T-helper 1 cell (primary cell): ENCODE results near the gene PFDN6.
"Not testable (repeated sequence)": the region's sequence is repeated elsewhere in the genome, so short reads cannot be mapped to it uniquely, and the experiment has no call there.

Source experiments
- DNase-seq, 5 donors: peaks; one replicate each; pipeline ENCODE4 v3.0.0-alpha.2; 2012 to 2020

PFDN6 gene

GRCh38 chr6:33273924-33274902, 15.2 kb upstream of the PFDN6 start:
- DNase-seq: no peak

GRCh38 chr6:33275795-33276580, 13.4 kb upstream of the PFDN6 start:
- DNase-seq: not testable (repeated sequence)

- no peak for DNase-seq
Measured at GRCh38 chr6:33276581-33276863, 12.9 kb upstream of the PFDN6 start.

GRCh38 chr6:33276864-33277662, 12.3 kb upstream of the PFDN6 start, which contains the start of gene B3GALT4:
Gene B3GALT4 (plus strand): TSS chr6:33277123. CDS start chr6:33277420, 297 bp downstream.
- peak; percentile 50 to 84 (median 60) for DNase-seq

GRCh38 chr6:33277663-33278391, 11.6 kb upstream of the PFDN6 start:
- peak in 2 of 5 donors; percentile 24 to 27 for DNase-seq

GRCh38 chr6:33278392-33278741, 11.0 kb upstream of the PFDN6 start:
- DNase-seq: no peak

GRCh38 chr6:33278810-33279209, 10.6 kb upstream of the PFDN6 start:
- DNase-seq: no peak

GRCh38 chr6:33279257-33279695, 10.1 kb upstream of the PFDN6 start:
- no peak for DNase-seq

- DNase-seq: no peak
Measured at GRCh38 chr6:33279971-33280511, 9.4 kb upstream of the PFDN6 start.

GRCh38 chr6:33280539-33280938, 8.9 kb upstream of the PFDN6 start:
- DNase-seq: no peak

GRCh38 chr6:33285214-33285613, 4.2 kb upstream of the PFDN6 start:
- DNase-seq: not testable (repeated sequence)

- DNase-seq: no peak
Measured at GRCh38 chr6:33286946-33287914, 2.2 kb upstream of the PFDN6 start.

GRCh38 chr6:33288141-33288920, 1.1 kb upstream of the PFDN6 start:
- no peak for DNase-seq

- no peak for DNase-seq
Measured at GRCh38 chr6:33289784-33290315, 449 bp downstream of the PFDN6 start.

- DNase-seq: no peak
Measured at GRCh38 chr6:33290459-33290858, 1.1 kb downstream of the PFDN6 start.

- no peak for DNase-seq
Measured at GRCh38 chr6:33292996-33293682, 3.7 kb downstream of the PFDN6 start.

- no peak for DNase-seq
Measured at GRCh38 chr6:33294086-33294823, 4.9 kb downstream of the PFDN6 start.
